Astrocyte of the cerebellum (primary cell): ENCODE measurements around the gene RPS6KA4.
A peak's percentile ranks its signal among the peaks of the same experiment; 100 is the strongest.

ENCODE experiments used
- DNase-seq: peaks from one replicate; pipeline ENCODE4 v3.0.0-alpha.2; 2011; ENCODE audit warnings: low read depth
- H3K4me3 ChIP-seq: 2 replicates; pipeline ENCODE4 v1.5.1; 2011; ENCODE audit warnings: mild to moderate bottlenecking, low read depth, low read length, moderate library complexity
- in situ Hi-C: cut with HindIII; loops from 2 replicates; pipeline ENCODE4 v1.10.0; 2017; ENCODE audit warnings: low sequenced_read_pairs
- TF ChIP-seq, protein P1 (sequence below): IDR thresholded peaks from 2 replicates; pipeline ENCODE4 v1.5.1; 2012; ENCODE audit warnings: low read length, low read depth, moderate library complexity, mild to moderate bottlenecking; ENCODE audit errors: missing control alignments

RPS6KA4 gene

GRCh38 chr11:64327993-64328392 is 31.0 kb upstream of the RPS6KA4 start:
- in situ Hi-C loops = loop anchor here (10.0 kb wide), 1 partner anchor 63 kb away; no protein-coding TSS in a partner anchor
- DNase-seq = no peak
- TF ChIP-seq, protein P1, sequence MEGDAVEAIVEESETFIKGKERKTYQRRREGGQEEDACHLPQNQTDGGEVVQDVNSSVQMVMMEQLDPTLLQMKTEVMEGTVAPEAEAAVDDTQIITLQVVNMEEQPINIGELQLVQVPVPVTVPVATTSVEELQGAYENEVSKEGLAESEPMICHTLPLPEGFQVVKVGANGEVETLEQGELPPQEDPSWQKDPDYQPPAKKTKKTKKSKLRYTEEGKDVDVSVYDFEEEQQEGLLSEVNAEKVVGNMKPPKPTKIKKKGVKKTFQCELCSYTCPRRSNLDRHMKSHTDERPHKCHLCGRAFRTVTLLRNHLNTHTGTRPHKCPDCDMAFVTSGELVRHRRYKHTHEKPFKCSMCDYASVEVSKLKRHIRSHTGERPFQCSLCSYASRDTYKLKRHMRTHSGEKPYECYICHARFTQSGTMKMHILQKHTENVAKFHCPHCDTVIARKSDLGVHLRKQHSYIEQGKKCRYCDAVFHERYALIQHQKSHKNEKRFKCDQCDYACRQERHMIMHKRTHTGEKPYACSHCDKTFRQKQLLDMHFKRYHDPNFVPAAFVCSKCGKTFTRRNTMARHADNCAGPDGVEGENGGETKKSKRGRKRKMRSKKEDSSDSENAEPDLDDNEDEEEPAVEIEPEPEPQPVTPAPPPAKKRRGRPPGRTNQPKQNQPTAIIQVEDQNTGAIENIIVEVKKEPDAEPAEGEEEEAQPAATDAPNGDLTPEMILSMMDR = no peak
- no peak overlapping the region for H3K4me3 ChIP-seq

DNA sequence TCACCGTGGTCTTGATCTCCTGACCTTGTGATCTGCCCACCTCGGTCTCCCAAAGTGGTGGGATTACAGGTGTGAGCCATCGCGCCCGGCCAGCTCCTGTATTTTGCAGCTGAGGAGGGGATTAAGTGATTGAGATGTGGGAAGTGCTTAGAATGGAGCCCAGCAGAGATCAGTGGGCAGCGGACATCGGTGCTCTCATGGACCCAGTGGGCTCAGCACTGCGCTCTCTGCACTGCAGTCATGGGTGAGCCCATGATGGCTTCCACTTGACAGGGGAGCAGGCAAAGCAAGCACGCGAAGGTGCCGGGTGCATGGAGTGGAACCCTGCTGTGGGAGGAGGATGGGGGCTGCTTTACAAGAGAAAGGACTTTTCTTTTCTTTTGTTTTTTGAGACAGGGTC is 28.1 kb upstream of the RPS6KA4 start:
- TF ChIP-seq, protein P1 = no peak
- DNase-seq = no peak
- in situ Hi-C loops = no loop called here
- H3K4me3 ChIP-seq = no peak overlapping the region

GRCh38 chr11:64331569-64332371 is 27.2 kb upstream of the RPS6KA4 start:
- H3K4me3 ChIP-seq = no peak overlapping the region
- DNase-seq = peak; percentile 37
- TF ChIP-seq, protein P1 = peak; percentile 64

GRCh38 chr11:64333556-64333955 is 25.4 kb upstream of the RPS6KA4 start:
- no peak overlapping the region for H3K4me3 ChIP-seq
- in situ Hi-C loops = no loop called here
- TF ChIP-seq, protein P1 = no peak
- no peak for DNase-seq

More at GRCh38 chr11:64331569-64332371, 27.2 kb upstream of the RPS6KA4 start:
- in situ Hi-C loops = no loop called here

- DNase-seq = peak; percentile 48
- no peak overlapping the region for H3K4me3 ChIP-seq
- TF ChIP-seq, protein P1 = no peak
- in situ Hi-C loops = no loop called here
These were observed 23.9 kb upstream of the RPS6KA4 start for GRCh38 chr11:64334764-64335735.

GRCh38 chr11:64337538-64338249 is 21.3 kb upstream of the RPS6KA4 start:
- in situ Hi-C loops = no loop called here
- H3K4me3 ChIP-seq = no peak overlapping the region
- TF ChIP-seq, protein P1 = no peak
- no peak for DNase-seq
